Fibroblast of skin of abdomen (primary cell): ENCODE results near the gene DAAM2. TPM values are rescaled to one million over a fixed set of nuclear protein-coding genes. Genes with fewer than 3 reads are reported as not detected.

Experiments used
- DNase-seq: peaks from one replicate; pipeline ENCODE4 v3.0.0-alpha.2; 2013
- polyA plus RNA-seq, 2 experiments: library from polyadenylated mRNA; unstranded; fragments of 120-200 nt; gene quantifications; one replicate each; pipeline ENCODE4 v1.2.1, GENCODE V29; 2013; ENCODE audit not compliant: insufficient read length in 2 of 2

DAAM2 gene
- 26.1 TPM for polyA plus RNA-seq (2013, experiment 1 of 2; ENCODE audit: insufficient read length)
- polyA plus RNA-seq (2013, experiment 2 of 2; ENCODE audit: insufficient read length) = 26.5 TPM

- peak; percentile 65 for DNase-seq
Measured at GRCh38 chr6:39791850-39792539, at the start of gene DAAM2. Gene DAAM2, plus strand, starts transcription at chr6:39792376. Its CDS starts 63,927 bp downstream, at chr6:39856303.

GRCh38 chr6:39746795-39747194 lies 45.4 kb upstream of the DAAM2 start:
- no peak for DNase-seq

GRCh38 chr6:39752835-39753724 lies 39.1 kb upstream of the DAAM2 start:
- DNase-seq = no peak

- no peak for DNase-seq
Measured at GRCh38 chr6:39753725-39754045, 38.5 kb upstream of the DAAM2 start.

- DNase-seq = no peak
Measured at GRCh38 chr6:39754514-39755115, 37.6 kb upstream of the DAAM2 start.

- DNase-seq = peak; percentile 23
Measured at GRCh38 chr6:39755231-39755630, 36.9 kb upstream of the DAAM2 start.

GRCh38 chr6:39756582-39756981 lies 35.6 kb upstream of the DAAM2 start:
- DNase-seq = no peak

- no peak for DNase-seq
Measured at GRCh38 chr6:39758905-39759605, 33.1 kb upstream of the DAAM2 start.

- no peak for DNase-seq
Measured at GRCh38 chr6:39760226-39760952, 31.8 kb upstream of the DAAM2 start.

GRCh38 chr6:39765508-39766065 lies 26.6 kb upstream of the DAAM2 start:
- no peak for DNase-seq

GRCh38 chr6:39769012-39769411 lies 23.2 kb upstream of the DAAM2 start:
- DNase-seq = no peak

- no peak for DNase-seq
Measured at GRCh38 chr6:39770446-39770845, 21.7 kb upstream of the DAAM2 start.

- DNase-seq = peak; percentile 66
Measured at GRCh38 chr6:39772559-39773273, 19.5 kb upstream of the DAAM2 start.

- no peak for DNase-seq
Measured at GRCh38 chr6:39773782-39774181, 18.4 kb upstream of the DAAM2 start.

GRCh38 chr6:39776581-39776980 lies 15.6 kb upstream of the DAAM2 start:
- peak; percentile 26 for DNase-seq

GRCh38 chr6:39777218-39777617 lies 15.0 kb upstream of the DAAM2 start:
- DNase-seq = no peak

GRCh38 chr6:39777661-39778060 lies 14.5 kb upstream of the DAAM2 start:
- DNase-seq = no peak

GRCh38 chr6:39778581-39779255 lies 13.5 kb upstream of the DAAM2 start:
- DNase-seq = peak; percentile 46

GRCh38 chr6:39785281-39785680 lies 6.9 kb upstream of the DAAM2 start:
- DNase-seq = no peak

GRCh38 chr6:39786649-39787048 lies 5.5 kb upstream of the DAAM2 start:
- no peak for DNase-seq
